Panc1 (cell line): ENCODE data around the gene SLC1A3. TPM values are rescaled to one million over a fixed set of nuclear protein-coding genes. Genes with fewer than 3 reads are reported as not detected.
A peak's percentile ranks its signal among the peaks of the same experiment; 100 is the strongest.

Experiments
- ATAC-seq: fragments of 200-7000 bp; cut with Tn5 transposase; 2 replicates; pipeline ENCODE4 v1.9.1; 2020; ENCODE audit warnings: mild to moderate bottlenecking, moderate library complexity
- BruUV-seq: library from RNA; stranded (reverse); fragments of 400-500 nt; replicated peaks from 2 replicates; lab custom pipeline; 2021; lab: Mats Ljungman, UMichigan
- CTCF ChIA-PET: fragments of 300-600 bp; sonication (Branson Sonifier 250); formaldehyde crosslinking; loops from one replicate; lab custom pipeline; 2022; ENCODE audit warnings: antibody characterized with exemption; lab: Charles Lee
- POLR2A ChIA-PET: fragments of 300-600 bp; sonication (Branson Sonifier 250); formaldehyde crosslinking; loops from one replicate; lab custom pipeline; 2022; ENCODE audit warnings: antibody characterized with exemption; lab: Charles Lee
- DNase-seq: peaks from one replicate; pipeline ENCODE4 v3.0.0-alpha.2; 2010; ENCODE audit warnings: low read depth, low spot score
- H3K27ac ChIP-seq: 2 replicates; pipeline ENCODE4 v1.5.1; 2011; ENCODE audit warnings: mild to moderate bottlenecking, low read length, inconsistent platforms
- H3K27me3 ChIP-seq: fragments of 200-500 bp; sonication (Bioruptor generic); 2 replicates; pipeline ENCODE4 v1.6.0; 2014; ENCODE audit warnings: low read length, inconsistent platforms; ENCODE audit not compliant: control insufficient read depth, insufficient read depth
- H3K36me3 ChIP-seq: fragments of 200-500 bp; sonication (Bioruptor generic); 2 replicates; pipeline ENCODE4 v1.5.1; 2014; ENCODE audit warnings: inconsistent platforms, mild to moderate bottlenecking, low read length, moderate library complexity; ENCODE audit not compliant: control insufficient read depth, insufficient read depth
- H3K4me1 ChIP-seq: 2 replicates; pipeline ENCODE4 v1.5.1; 2011; ENCODE audit warnings: inconsistent platforms, mild to moderate bottlenecking, low read length, moderate library complexity; ENCODE audit not compliant: control insufficient read depth, insufficient read depth
- H3K4me3 ChIP-seq, 2 experiments: 2 replicates each; pipeline ENCODE4 v1.5.1; 2011 to 2012; ENCODE audit warnings: low read depth in 2 of 2, low read length in 2 of 2, mild to moderate bottlenecking in 2 of 2, inconsistent platforms in 1 of 2, moderate library complexity in 1 of 2
- H3K9me3 ChIP-seq: fragments of 200-500 bp; sonication (Bioruptor generic); 2 replicates; pipeline ENCODE4 v1.5.1; 2014; ENCODE audit warnings: low read depth, mild to moderate bottlenecking, inconsistent platforms, low read length, moderate library complexity; ENCODE audit not compliant: control insufficient read depth, insufficient read depth
- CTCF ChIP-seq: fragments of 450-650 bp; IDR thresholded peaks from 2 replicates; pipeline ENCODE4 v1.5.1; 2017; ENCODE audit warnings: mild to moderate bottlenecking
- POLR2AphosphoS5 ChIP-seq: IDR thresholded peaks from 2 replicates; pipeline ENCODE4 v1.6.1; 2012; ENCODE audit warnings: mild to moderate bottlenecking, low read depth, low read length, moderate library complexity
- REST ChIP-seq, 2 experiments: IDR thresholded peaks; 2 replicates each; pipeline ENCODE4 v1.6.1; 2011 to 2012; ENCODE audit warnings: low read depth in 2 of 2, control low read depth in 1 of 2, low read length in 1 of 2, mild to moderate bottlenecking in 1 of 2, moderate library complexity in 1 of 2; ENCODE audit not compliant: insufficient read depth in 1 of 2
- SIN3A ChIP-seq: IDR thresholded peaks from 2 replicates; pipeline ENCODE4 v1.6.1; 2012; ENCODE audit warnings: low read depth, mild to moderate bottlenecking, low read length, moderate library complexity, borderline replicate concordance; ENCODE audit not compliant: insufficient read depth
- TCF7L2 ChIP-seq: IDR thresholded peaks from 2 replicates; pipeline ENCODE4 v1.6.1; 2011; ENCODE audit warnings: mild to moderate bottlenecking, low read depth, low read length, inconsistent platforms
- in situ Hi-C: cut with HindIII; loops from 2 replicates; pipeline ENCODE4 v1.10.0; 2016; ENCODE audit warnings: low sequenced_read_pairs, low pct_unique_long_range_greater_than_20kb
- intact Hi-C: fragments of 100-400 bp; cut with micrococcal nuclease; formaldehyde crosslinking; loops from one replicate; pipeline ENCODE4 v1.10.0; 2022; ENCODE audit not compliant: unreplicated experiment
- total RNA-seq: library from RNA; stranded (reverse); gene quantifications from one replicate; pipeline ENCODE4 v1.2.1, GENCODE V29; 2021; ENCODE audit not compliant: unreplicated experiment

The SLC1A3 gene
- total RNA-seq, 1 experiment from 2014 or later = 0.13 TPM

- Histone ChIP-seq H3K4me3 (no peak overlapping the region), H3K27ac (no peak overlapping the region), H3K9me3 (no peaks in the 10 kb centered on the region), H3K4me1 (peaks cover 3% of the 10 kb centered on the region; the same call in 1 of the 2 replicates), H3K36me3 (peaks cover 4% of the 10 kb centered on the region; the same call in 1 of the 2 replicates), H3K27me3 (peaks cover 29% of the 10 kb centered on the region)
- TF ChIP-seq CTCF (no peak), TCF7L2 (no peak), POLR2AphosphoS5 (no peak), SIN3A (no peak), REST (IDR thresholded peaks at IDR 0.05; ENCODE audit: insufficient read depth in 1 of 2, low read depth in 2 of 2, low read length in 1 of 2) (no peak)
- ATAC-seq = no peak
- ChIA-PET POLR2A (no interaction called here), CTCF (no interaction called here)
- BruUV-seq = no TSS peak
- intact Hi-C loops (no loop called here), in situ Hi-C loops (no loop called here)
- no peak for DNase-seq
These were observed 3.6 kb upstream of the SLC1A3 start for GRCh38 chr5:36602704-36603321.

GRCh38 chr5:36605241-36605640, 1.2 kb upstream of the SLC1A3 start:
- H3K27ac ChIP-seq = no peak overlapping the region
- peaks cover 40% of the 10 kb centered on the region for H3K27me3 ChIP-seq
- no TSS peak for BruUV-seq
- H3K36me3 ChIP-seq = peaks cover 4% of the 10 kb centered on the region; the same call in 1 of the 2 replicates
- CTCF ChIA-PET = no interaction called here
- ATAC-seq (no peak), DNase-seq (no peak)
- in situ Hi-C loops = no loop called here
- H3K9me3 ChIP-seq = no peaks in the 10 kb centered on the region
- no peak overlapping the region for H3K4me3 ChIP-seq
- POLR2A ChIA-PET = no interaction called here
- TF ChIP-seq TCF7L2 = no peak
- peaks cover 3% of the 10 kb centered on the region; the same call in 1 of the 2 replicates for H3K4me1 ChIP-seq
- intact Hi-C loops = no loop called here

GRCh38 chr5:36606036-36606427, 374 bp upstream of the SLC1A3 start:
- H3K27me3 ChIP-seq = peaks cover 40% of the 10 kb centered on the region
- CTCF ChIA-PET = no interaction called here
- peak overlapping the region; percentile 37 to 56 for H3K4me3 ChIP-seq
- H3K27ac ChIP-seq = no peak overlapping the region
- no peaks in the 10 kb centered on the region for H3K9me3 ChIP-seq
- ATAC-seq = no peak
- H3K36me3 ChIP-seq = peaks cover 4% of the 10 kb centered on the region; the same call in 1 of the 2 replicates
- in situ Hi-C loops = no loop called here
- intact Hi-C loops = no loop called here
- peaks cover 3% of the 10 kb centered on the region; the same call in 1 of the 2 replicates for H3K4me1 ChIP-seq
- no peak for DNase-seq
- POLR2A ChIA-PET = no interaction called here
- BruUV-seq = no TSS peak
- TF ChIP-seq POLR2AphosphoS5 (no peak), REST (IDR thresholded peaks at IDR 0.05; ENCODE audit: insufficient read depth in 1 of 2, low read depth in 2 of 2, low read length in 1 of 2) (no peak)
